22Rv1 (cell line): ENCODE results near the gene ABL1.
"Not testable (repeated sequence)": the region's sequence is repeated elsewhere in the genome, so short reads cannot be mapped to it uniquely, and the experiment has no call there.

Source experiments
- ZFX ChIP-seq: fragments of 450-650 bp; IDR thresholded peaks from 2 replicates; pipeline ENCODE4 v1.6.1; 2017; ENCODE audit warnings: antibody characterized with exemption, borderline replicate concordance
- TF ChIP-seq, protein P1 (sequence below): fragments of 450-650 bp; IDR thresholded peaks from 2 replicates; pipeline ENCODE4 v1.5.1; 2017; ENCODE audit warnings: mild to moderate bottlenecking

DNA sequence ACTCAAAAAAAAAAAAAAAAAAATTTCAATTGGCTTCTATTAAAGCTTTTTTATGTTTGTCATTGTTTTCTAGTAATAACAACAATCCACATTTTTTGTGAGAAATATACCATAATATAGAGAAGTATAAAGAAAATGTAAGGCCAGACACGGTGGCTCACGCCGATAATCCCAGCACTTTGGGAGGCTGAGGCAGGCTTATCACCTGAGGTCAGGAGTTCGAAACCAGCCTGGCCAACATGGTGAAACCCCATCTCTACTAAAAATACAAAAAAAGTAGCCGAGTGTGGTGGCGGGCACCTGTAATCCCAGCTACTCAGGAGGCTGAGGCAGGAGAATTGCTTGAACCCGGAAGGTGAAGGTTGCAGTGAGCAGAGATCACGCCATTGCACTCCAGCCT is 13.5 kb downstream of the ABL1 start:
- TF ChIP-seq, protein P1, sequence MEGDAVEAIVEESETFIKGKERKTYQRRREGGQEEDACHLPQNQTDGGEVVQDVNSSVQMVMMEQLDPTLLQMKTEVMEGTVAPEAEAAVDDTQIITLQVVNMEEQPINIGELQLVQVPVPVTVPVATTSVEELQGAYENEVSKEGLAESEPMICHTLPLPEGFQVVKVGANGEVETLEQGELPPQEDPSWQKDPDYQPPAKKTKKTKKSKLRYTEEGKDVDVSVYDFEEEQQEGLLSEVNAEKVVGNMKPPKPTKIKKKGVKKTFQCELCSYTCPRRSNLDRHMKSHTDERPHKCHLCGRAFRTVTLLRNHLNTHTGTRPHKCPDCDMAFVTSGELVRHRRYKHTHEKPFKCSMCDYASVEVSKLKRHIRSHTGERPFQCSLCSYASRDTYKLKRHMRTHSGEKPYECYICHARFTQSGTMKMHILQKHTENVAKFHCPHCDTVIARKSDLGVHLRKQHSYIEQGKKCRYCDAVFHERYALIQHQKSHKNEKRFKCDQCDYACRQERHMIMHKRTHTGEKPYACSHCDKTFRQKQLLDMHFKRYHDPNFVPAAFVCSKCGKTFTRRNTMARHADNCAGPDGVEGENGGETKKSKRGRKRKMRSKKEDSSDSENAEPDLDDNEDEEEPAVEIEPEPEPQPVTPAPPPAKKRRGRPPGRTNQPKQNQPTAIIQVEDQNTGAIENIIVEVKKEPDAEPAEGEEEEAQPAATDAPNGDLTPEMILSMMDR, result not testable (repeated sequence)
- not testable (repeated sequence) for TF ChIP-seq ZFX
